Left ventricle myocardium inferior (tissue), 1 donor: ENCODE results near the gene PACSIN2. TPM values are rescaled to one million over a fixed set of nuclear protein-coding genes. Genes with fewer than 3 reads are reported as not detected.

ENCODE experiments used
- DNase-seq: peaks from one replicate; pipeline ENCODE4 v3.0.0-alpha.2; 2020
- H3K27ac ChIP-seq: fragments of 200-600 bp; replicated peaks from 2 replicates; pipeline ENCODE4 v1.8.0; 2021
- H3K27me3 ChIP-seq: fragments of 200-600 bp; 2 replicates; pipeline ENCODE4 v1.8.0; 2021; ENCODE audit warnings: low read depth
- H3K36me3 ChIP-seq: fragments of 200-600 bp; 2 replicates; pipeline ENCODE4 v1.8.0; 2021
- H3K4me1 ChIP-seq: fragments of 200-600 bp; 2 replicates; pipeline ENCODE4 v1.8.0; 2021
- H3K4me3 ChIP-seq: fragments of 200-600 bp; 2 replicates; pipeline ENCODE4 v1.8.0; 2021; ENCODE audit warnings: mild to moderate bottlenecking, moderate library complexity
- H3K9me3 ChIP-seq: fragments of 200-600 bp; replicated peaks from 2 replicates; pipeline ENCODE4 v1.8.0; 2021
- intact Hi-C: fragments of 100-400 bp; cut with micrococcal nuclease; formaldehyde crosslinking; loops from one replicate; pipeline ENCODE4 v1.11.0; 2022
- total RNA-seq: library from RNA; stranded (reverse); fragmentation: NEBNext Ultra II Directional; extraction: Animal tissue kit (Norgen Biotek cat#: 25700); gene quantifications from one replicate; pipeline ENCODE4 v1.2.1, GENCODE V29; 2021
- TF ChIP-seq, protein P1 (sequence below): fragments of 200-600 bp; IDR thresholded peaks from 2 replicates; pipeline ENCODE4 v1.8.0; 2021; ENCODE audit warnings: antibody characterized with exemption, mild to moderate bottlenecking, borderline replicate concordance
- donor health status: DM: no; HTN: yes; CAD: no; lungs with severe emphysema.

PACSIN2 gene
- total RNA-seq, 1 donor from 2014 or later = 64.8 TPM

DNA sequence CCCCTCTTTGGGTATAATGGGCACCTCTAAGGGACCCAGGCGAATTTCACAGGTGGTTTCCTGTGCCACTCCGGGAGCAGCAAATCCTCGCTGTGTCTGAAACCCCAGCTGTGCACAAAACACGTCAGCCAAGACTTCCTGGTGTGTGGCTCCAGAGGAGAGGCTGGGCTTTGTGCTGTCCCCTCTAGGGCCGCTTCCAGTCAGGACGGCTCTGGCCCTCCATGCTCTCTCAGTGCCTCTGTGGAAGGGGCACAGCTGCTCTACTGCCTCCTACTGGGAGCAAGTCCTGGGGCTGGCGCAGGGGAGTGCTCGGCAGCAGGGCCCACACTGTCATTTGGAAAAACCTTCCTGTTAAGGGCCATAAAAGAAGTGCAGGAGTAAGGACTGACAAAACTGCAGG, 134.1 kb downstream of the PACSIN2 start:
- no peaks in the 10 kb centered on the region for H3K9me3 ChIP-seq
- no peak for DNase-seq
- peaks cover 66% of the 10 kb centered on the region for H3K4me1 ChIP-seq
- H3K4me3 ChIP-seq = no peak overlapping the region
- TF ChIP-seq, protein P1, sequence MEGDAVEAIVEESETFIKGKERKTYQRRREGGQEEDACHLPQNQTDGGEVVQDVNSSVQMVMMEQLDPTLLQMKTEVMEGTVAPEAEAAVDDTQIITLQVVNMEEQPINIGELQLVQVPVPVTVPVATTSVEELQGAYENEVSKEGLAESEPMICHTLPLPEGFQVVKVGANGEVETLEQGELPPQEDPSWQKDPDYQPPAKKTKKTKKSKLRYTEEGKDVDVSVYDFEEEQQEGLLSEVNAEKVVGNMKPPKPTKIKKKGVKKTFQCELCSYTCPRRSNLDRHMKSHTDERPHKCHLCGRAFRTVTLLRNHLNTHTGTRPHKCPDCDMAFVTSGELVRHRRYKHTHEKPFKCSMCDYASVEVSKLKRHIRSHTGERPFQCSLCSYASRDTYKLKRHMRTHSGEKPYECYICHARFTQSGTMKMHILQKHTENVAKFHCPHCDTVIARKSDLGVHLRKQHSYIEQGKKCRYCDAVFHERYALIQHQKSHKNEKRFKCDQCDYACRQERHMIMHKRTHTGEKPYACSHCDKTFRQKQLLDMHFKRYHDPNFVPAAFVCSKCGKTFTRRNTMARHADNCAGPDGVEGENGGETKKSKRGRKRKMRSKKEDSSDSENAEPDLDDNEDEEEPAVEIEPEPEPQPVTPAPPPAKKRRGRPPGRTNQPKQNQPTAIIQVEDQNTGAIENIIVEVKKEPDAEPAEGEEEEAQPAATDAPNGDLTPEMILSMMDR = no peak
- H3K27ac ChIP-seq = no peak overlapping the region
- no peaks in the 10 kb centered on the region for H3K27me3 ChIP-seq
- peaks cover 88% of the 10 kb centered on the region for H3K36me3 ChIP-seq
- intact Hi-C loops = no loop called here

DNA sequence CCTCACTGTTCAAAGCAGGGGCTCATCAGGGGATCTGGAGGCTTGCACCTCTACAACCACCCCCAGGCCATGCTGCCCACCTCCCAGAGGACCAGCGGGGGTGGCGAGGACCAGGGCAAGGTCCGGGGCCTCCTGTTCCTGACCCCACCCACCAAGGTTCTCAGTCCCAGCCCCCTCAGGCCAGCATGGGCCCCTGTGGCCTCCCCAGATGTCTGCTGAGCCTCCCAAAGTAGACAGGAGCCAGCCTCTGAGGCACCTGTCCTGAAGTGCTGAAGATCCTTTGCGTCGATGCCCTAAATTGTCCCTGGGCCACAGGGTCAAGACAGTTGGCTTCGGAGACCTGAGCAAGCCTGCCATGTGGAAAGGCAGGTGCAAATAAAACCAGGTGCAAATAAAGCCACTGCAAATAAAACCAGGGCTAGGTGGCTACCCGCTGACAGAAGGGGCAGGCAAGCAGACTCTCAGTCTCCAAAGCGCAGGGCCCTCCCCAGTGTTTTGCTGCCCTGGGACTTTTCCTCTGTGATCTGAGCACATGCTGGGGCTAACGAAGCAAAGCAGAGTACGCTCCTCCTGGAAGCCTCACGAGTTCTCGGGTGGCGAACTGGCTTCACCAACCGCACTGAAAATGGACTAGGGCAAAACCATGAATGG, 135.5 kb downstream of the PACSIN2 start:
- Histone ChIP-seq H3K9me3 (no peaks in the 10 kb centered on the region), H3K27ac (no peak overlapping the region), H3K4me3 (no peak overlapping the region), H3K27me3 (no peaks in the 10 kb centered on the region), H3K36me3 (peaks cover 88% of the 10 kb centered on the region), H3K4me1 (peaks cover 57% of the 10 kb centered on the region)
- TF ChIP-seq, protein P1 = no peak
- no peak for DNase-seq
- intact Hi-C loops = no loop called here

DNA sequence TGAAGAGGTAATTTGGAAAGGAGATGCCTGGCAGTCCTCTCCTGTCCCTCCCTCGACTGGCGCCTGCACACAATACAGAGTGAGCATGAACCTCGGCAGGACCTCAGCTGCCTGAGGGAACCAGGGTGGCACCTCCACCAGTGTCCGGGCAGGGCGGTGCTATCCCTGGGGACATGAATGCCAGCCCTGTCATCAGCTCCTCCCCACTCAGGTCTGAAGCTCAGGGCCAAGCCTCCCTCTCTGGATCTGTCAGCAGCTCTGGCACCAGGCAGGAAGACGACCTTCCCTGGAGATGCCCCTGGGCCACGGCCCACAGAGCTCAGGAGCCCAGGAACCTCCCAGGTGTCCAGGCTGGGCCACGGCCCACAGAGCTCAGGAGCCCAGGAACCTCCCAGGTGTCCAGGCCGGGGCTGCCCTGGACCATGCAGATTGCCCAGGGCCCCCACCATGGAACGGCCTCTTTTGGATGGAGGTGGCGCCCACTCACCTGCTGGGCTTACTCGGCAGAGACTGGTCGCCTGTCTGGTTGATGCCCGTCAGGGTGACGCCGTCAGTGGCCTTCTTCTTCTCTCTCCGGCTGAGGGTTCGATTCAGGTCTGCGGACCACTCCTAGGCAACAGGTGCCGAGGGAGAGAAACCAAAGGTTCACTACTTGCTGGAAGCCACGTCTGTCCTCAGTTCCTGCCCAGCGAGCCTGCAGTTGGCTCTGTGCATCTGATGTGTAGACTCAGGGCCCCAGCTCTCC, 136.2 kb downstream of the PACSIN2 start:
- H3K4me1 ChIP-seq = peaks cover 57% of the 10 kb centered on the region
- no peaks in the 10 kb centered on the region for H3K9me3 ChIP-seq
- intact Hi-C loops = no loop called here
- no peak for DNase-seq
- TF ChIP-seq, protein P1 = no peak
- no peak overlapping the region for H3K4me3 ChIP-seq
- no peaks in the 10 kb centered on the region for H3K27me3 ChIP-seq
- peaks cover 88% of the 10 kb centered on the region for H3K36me3 ChIP-seq
- peak overlapping the region; percentile 45 for H3K27ac ChIP-seq

DNA sequence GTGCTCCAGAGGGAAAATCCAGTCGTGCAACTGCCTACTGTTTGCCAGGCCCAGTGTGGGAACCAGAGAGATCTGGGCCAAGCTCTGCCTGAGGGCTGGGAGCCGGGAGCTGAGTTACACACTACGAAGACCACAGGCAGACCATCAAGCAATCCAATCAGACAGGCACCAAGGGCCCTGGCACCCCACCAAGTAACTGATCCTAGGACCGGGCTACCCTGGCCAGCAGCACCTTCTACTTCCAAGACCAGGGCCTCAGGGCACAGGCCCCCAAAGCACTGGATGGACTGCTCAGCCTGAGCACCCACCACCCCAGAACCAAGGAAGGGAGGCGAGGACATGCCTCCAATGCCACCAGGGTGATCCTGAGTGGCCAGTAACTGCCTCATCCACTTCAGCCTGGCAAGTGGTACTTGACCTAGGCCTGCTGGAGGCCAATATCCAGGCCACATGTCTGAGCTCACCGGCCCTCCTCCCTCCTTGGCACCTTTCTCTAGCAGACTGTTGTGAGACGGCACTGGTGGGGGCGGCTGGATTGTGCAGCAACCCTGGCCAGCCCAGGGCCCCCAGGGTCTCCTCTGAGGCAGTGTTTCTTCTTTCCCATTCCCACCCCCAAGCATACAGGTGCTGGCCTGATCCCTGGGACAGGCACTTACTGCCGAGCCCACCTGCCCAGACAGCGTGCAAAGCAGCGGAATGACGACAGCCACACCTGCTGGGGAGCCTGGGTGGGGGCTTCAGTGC, 137.2 kb downstream of the PACSIN2 start:
- TF ChIP-seq, protein P1 = no peak

DNA sequence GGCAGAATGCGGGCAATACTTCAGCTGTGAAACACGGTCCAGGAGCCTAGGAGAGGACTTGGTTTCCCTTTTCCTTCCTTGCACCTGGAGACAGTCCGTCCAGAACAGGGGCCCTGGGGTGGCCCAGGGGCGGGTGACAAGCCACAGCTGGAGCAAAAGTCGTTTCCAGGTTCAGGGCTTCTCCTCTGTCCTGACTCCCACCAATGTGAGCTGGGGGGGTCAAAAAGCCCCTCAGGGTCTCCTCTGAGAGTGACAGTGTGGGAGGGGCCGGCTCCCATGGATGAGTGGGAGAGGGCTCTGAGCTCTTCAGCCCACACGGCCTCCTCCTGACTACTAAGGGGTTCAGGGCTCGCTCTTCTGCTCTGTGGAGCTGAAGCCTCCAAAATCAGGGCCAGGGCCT, 137.8 kb downstream of the PACSIN2 start:
- Histone ChIP-seq H3K4me3 (no peak overlapping the region), H3K27ac (peak overlapping the region; percentile 45), H3K9me3 (no peaks in the 10 kb centered on the region), H3K36me3 (peaks cover 87% of the 10 kb centered on the region), H3K27me3 (no peaks in the 10 kb centered on the region), H3K4me1 (peaks cover 47% of the 10 kb centered on the region)
- TF ChIP-seq, protein P1 = no peak
- intact Hi-C loops = no loop called here
- DNase-seq = no peak

More for the DNA sequence above, 137.2 kb downstream of the PACSIN2 start:
- intact Hi-C loops = no loop called here
- Histone ChIP-seq H3K36me3 (peaks cover 87% of the 10 kb centered on the region), H3K9me3 (no peaks in the 10 kb centered on the region), H3K27ac (peak overlapping the region; percentile 45), H3K4me3 (no peak overlapping the region), H3K27me3 (no peaks in the 10 kb centered on the region), H3K4me1 (peaks cover 53% of the 10 kb centered on the region)
- DNase-seq = no peak
